ENCODE measurements around the gene EMB. TPM values are rescaled to one million over a fixed set of nuclear protein-coding genes. Genes with fewer than 3 reads are reported as not detected.
"Not testable (repeated sequence)": the region's sequence is repeated elsewhere in the genome, so short reads cannot be mapped to it uniquely, and the experiment has no call there.

The EMB gene
- total RNA-seq (1.8 and 3.8 TPM in 2 replicates), polyA plus RNA-seq (2.5 and 3.7 TPM in 2 replicates)

- DNase-seq (ENCODE audit: low read depth in 1 of 2, low spot score in 1 of 2), result peak in 1 of 2 donors; percentile 65
- no peaks in the 10 kb centered on the region for H3K4me1 ChIP-seq (ENCODE audit: low read depth)
- TF ChIP-seq CTCF (IDR thresholded peaks at IDR 0.05; ENCODE audit: low read depth, low read length), result no peak
- no peaks in the 10 kb centered on the region for H3K9me3 ChIP-seq (ENCODE audit: low read depth)
- peaks cover 7% of the 10 kb centered on the region for H3K27me3 ChIP-seq
- H3K36me3 ChIP-seq, result no peaks in the 10 kb centered on the region
- H3K27ac ChIP-seq, result no peak within 1 kb of the TSS
- H3K4me3 ChIP-seq, result peak within 1 kb of the TSS; percentile 52
These were observed at the start of gene EMB for GRCh38 chr5:50440651-50441492. EMB (minus strand) TSS chr5:50441288; CDS start chr5:50441151, 137 bp downstream.

GRCh38 chr5:50489491-50489890, 48.4 kb upstream of the EMB start:
- H3K27ac ChIP-seq; H3K36me3 ChIP-seq; H3K9me3 ChIP-seq (ENCODE audit: low read depth); H3K4me3 ChIP-seq; DNase-seq (ENCODE audit: low read depth in 1 of 2, low spot score in 1 of 2); H3K27me3 ChIP-seq; H3K4me1 ChIP-seq (ENCODE audit: low read depth): not testable (repeated sequence)

GRCh38 chr5:50478790-50479189, 37.7 kb upstream of the EMB start:
- H3K27me3 ChIP-seq; DNase-seq (ENCODE audit: low read depth in 1 of 2, low spot score in 1 of 2); H3K4me1 ChIP-seq (ENCODE audit: low read depth); H3K4me3 ChIP-seq; H3K9me3 ChIP-seq (ENCODE audit: low read depth); H3K36me3 ChIP-seq; H3K27ac ChIP-seq: not testable (repeated sequence)

GRCh38 chr5:50476549-50476948, 35.5 kb upstream of the EMB start:
- Histone ChIP-seq H3K27ac (no peak overlapping the region), H3K4me1 (ENCODE audit: low read depth) (no peaks in the 10 kb centered on the region), H3K27me3 (no peaks in the 10 kb centered on the region), H3K36me3 (no peaks in the 10 kb centered on the region), H3K9me3 (ENCODE audit: low read depth) (no peaks in the 10 kb centered on the region), H3K4me3 (no peak overlapping the region)
- DNase-seq (ENCODE audit: low read depth in 1 of 2, low spot score in 1 of 2), result no peak
- no peak for TF ChIP-seq CTCF (IDR thresholded peaks at IDR 0.05; ENCODE audit: low read depth, low read length)

GRCh38 chr5:50465015-50465414, 23.9 kb upstream of the EMB start:
- H3K4me3 ChIP-seq; DNase-seq (ENCODE audit: low read depth in 1 of 2, low spot score in 1 of 2); H3K27me3 ChIP-seq; H3K27ac ChIP-seq; H3K4me1 ChIP-seq (ENCODE audit: low read depth); H3K9me3 ChIP-seq (ENCODE audit: low read depth); H3K36me3 ChIP-seq: not testable (repeated sequence)

GRCh38 chr5:50463726-50464125, 22.6 kb upstream of the EMB start:
- Histone ChIP-seq H3K9me3 (ENCODE audit: low read depth) (no peaks in the 10 kb centered on the region), H3K4me3 (no peak overlapping the region), H3K4me1 (ENCODE audit: low read depth) (no peaks in the 10 kb centered on the region), H3K36me3 (no peaks in the 10 kb centered on the region), H3K27ac (no peak overlapping the region), H3K27me3 (no peaks in the 10 kb centered on the region)
- TF ChIP-seq CTCF (IDR thresholded peaks at IDR 0.05; ENCODE audit: low read depth, low read length), result no peak
- DNase-seq (ENCODE audit: low read depth in 1 of 2, low spot score in 1 of 2), result no peak

GRCh38 chr5:50463047-50463446, 22.0 kb upstream of the EMB start:
- Histone ChIP-seq H3K27me3 (no peaks in the 10 kb centered on the region), H3K4me3 (no peak overlapping the region), H3K4me1 (ENCODE audit: low read depth) (no peaks in the 10 kb centered on the region), H3K36me3 (no peaks in the 10 kb centered on the region), H3K27ac (no peak overlapping the region), H3K9me3 (ENCODE audit: low read depth) (no peaks in the 10 kb centered on the region)
- no peak for DNase-seq (ENCODE audit: low read depth in 1 of 2, low spot score in 1 of 2)
- no peak for TF ChIP-seq CTCF (IDR thresholded peaks at IDR 0.05; ENCODE audit: low read depth, low read length)

- H3K27ac ChIP-seq; H3K9me3 ChIP-seq (ENCODE audit: low read depth); H3K4me1 ChIP-seq (ENCODE audit: low read depth); H3K27me3 ChIP-seq; H3K36me3 ChIP-seq; H3K4me3 ChIP-seq; DNase-seq (ENCODE audit: low read depth in 1 of 2, low spot score in 1 of 2): not testable (repeated sequence)
These were observed 21.5 kb upstream of the EMB start for GRCh38 chr5:50462579-50462978.

GRCh38 chr5:50458372-50458771, 17.3 kb upstream of the EMB start:
- DNase-seq (ENCODE audit: low read depth in 1 of 2, low spot score in 1 of 2); H3K4me3 ChIP-seq; H3K27ac ChIP-seq; H3K9me3 ChIP-seq (ENCODE audit: low read depth); H3K36me3 ChIP-seq; H3K27me3 ChIP-seq; H3K4me1 ChIP-seq (ENCODE audit: low read depth): not testable (repeated sequence)

- H3K4me1 ChIP-seq (ENCODE audit: low read depth); H3K27ac ChIP-seq; H3K27me3 ChIP-seq; H3K36me3 ChIP-seq; H3K9me3 ChIP-seq (ENCODE audit: low read depth); H3K4me3 ChIP-seq; DNase-seq (ENCODE audit: low read depth in 1 of 2, low spot score in 1 of 2): not testable (repeated sequence)
These were observed 8.2 kb upstream of the EMB start for GRCh38 chr5:50449241-50449640.
